Measurements from ENCODE around the gene ABHD8. TPM values are rescaled to one million over a fixed set of nuclear protein-coding genes. Genes with fewer than 3 reads are reported as not detected.

ABHD8 gene
- total and polyA plus RNA-seq, 2 of the 4 experiments (the other 2 are of a cell fraction) = 3.9 to 10.2 TPM

- TF ChIP-seq ELK1 (IDR thresholded peaks at IDR 0.05; ENCODE audit: borderline replicate concordance, low read depth, low read length) (no peak), MAFK (IDR thresholded peaks at IDR 0.05; ENCODE audit: low read depth, low read length) (no peak)
These were observed 1.4 kb upstream of the ABHD8 start (continued) for GRCh38 chr19:17304386-17305215.

DNA sequence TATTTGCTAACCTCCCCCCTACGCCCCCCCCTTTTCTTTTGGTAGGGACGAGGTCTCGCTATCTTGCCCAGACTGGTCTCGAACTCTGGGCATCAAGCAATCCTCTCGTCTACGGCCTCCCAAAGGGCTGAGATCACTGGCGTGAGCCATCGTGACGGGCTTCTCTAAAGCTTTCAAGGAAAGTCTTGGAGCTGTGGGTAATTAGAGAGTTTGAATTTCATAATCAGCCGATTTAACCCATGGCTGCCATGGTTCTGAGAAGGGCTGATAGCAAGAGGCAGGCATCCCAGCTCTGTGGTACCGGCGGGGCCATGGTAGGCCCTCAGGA lies 679 bp upstream of the ABHD8 start:
- intact Hi-C loops (cut with micrococcal nuclease) (loop anchor here (1.0 kb wide), 1 partner anchor 12 kb away; no protein-coding TSS in a partner anchor), in situ Hi-C loops (cut with MboI; ENCODE audit: low sequenced_read_pairs) (no loop called here), dilution Hi-C loops (cut with HindIII; ENCODE audit: low sequenced_read_pairs, unreplicated experiment) (no loop called here)
- DNase-seq (no peak), ATAC-seq (ENCODE audit: low read depth) (no peak)
- no peaks in the 10 kb centered on the region for H4K20me1 ChIP-seq (ENCODE audit: insufficient read depth, low read length)
- H3K9me3 ChIP-seq (ENCODE audit: control insufficient read depth, insufficient read depth, low read length) = no peaks in the 10 kb centered on the region
- H3K23ac ChIP-seq (ENCODE audit: low read depth, low read length) = no peak overlapping the region
- H4K8ac ChIP-seq (ENCODE audit: low read depth in 2 of 2, low read length in 2 of 2) = peak overlapping the region; percentile 96
- peak overlapping the region; percentile 66; the same call in 1 of the 2 replicates for H4K91ac ChIP-seq (ENCODE audit: insufficient read depth, low read depth, low read length)
- H3K36me3 ChIP-seq (ENCODE audit: control insufficient read depth, insufficient read depth, low read length) = peaks cover 3% of the 10 kb centered on the region
- H3K4ac ChIP-seq (ENCODE audit: low read depth, low read length) = 0 out of 2 replicates have a peak overlapping the region, but pooled peaks have one; percentile 10
- WGBS, 2 experiments (ENCODE audit: extremely low coverage in 2 of 2, insufficient read length in 1 of 2) = 91% methylated on average over 4 of the region's 12 CpGs; no CpG with 5 or more reads in 1 of the 2 experiments
- H3K79me1 ChIP-seq (ENCODE audit: low read depth in 1 of 2, low read length in 2 of 2) = peaks cover 21 to 48% of the 10 kb centered on the region in 2 experiments
- H3K4me1 ChIP-seq (ENCODE audit: control insufficient read depth, insufficient read depth, low read length) = peaks cover 8% of the 10 kb centered on the region
- no peak overlapping the region for H3K14ac ChIP-seq (replicated peaks; ENCODE audit: low read depth, low read length)
- H2AFZ ChIP-seq (replicated peaks; ENCODE audit: low read length, poor library complexity) = peak overlapping the region; percentile 90
- H2BK5ac ChIP-seq (ENCODE audit: low read depth, low read length, poor library complexity, severe bottlenecking) = no peak overlapping the region
- H2BK20ac ChIP-seq (ENCODE audit: low read depth, low read length) = no peak overlapping the region
- ChIA-PET POLR2A (ENCODE audit: unreplicated experiment) (no interaction called here), CTCF (no interaction called here)
- H3K9ac ChIP-seq (ENCODE audit: low read depth, low read length) = no peak overlapping the region
- no peak overlapping the region for H3K4me2 ChIP-seq (ENCODE audit: low read depth, low read length)
- H3K56ac ChIP-seq (ENCODE audit: extremely low read depth, insufficient read depth, low read length) = no peak overlapping the region
- TF ChIP-seq NFE2L2 (IDR thresholded peaks at IDR 0.05; ENCODE audit: low read depth, low read length) = no peak
- no peak for TF ChIP-seq MAFK (IDR thresholded peaks at IDR 0.05; ENCODE audit: low read depth, low read length)
- TF ChIP-seq RAD21 (IDR thresholded peaks at IDR 0.05; ENCODE audit: low read length) = no peak
- TF ChIP-seq POLR2A (IDR thresholded peaks at IDR 0.05; ENCODE audit: low read depth, low read length) = no peak
- TF ChIP-seq CEBPB (IDR thresholded peaks at IDR 0.05; ENCODE audit: low read depth, low read length) = no peak
- TF ChIP-seq ELK1 (IDR thresholded peaks at IDR 0.05; ENCODE audit: borderline replicate concordance, low read depth, low read length) = no peak
- TF ChIP-seq, protein P1, sequence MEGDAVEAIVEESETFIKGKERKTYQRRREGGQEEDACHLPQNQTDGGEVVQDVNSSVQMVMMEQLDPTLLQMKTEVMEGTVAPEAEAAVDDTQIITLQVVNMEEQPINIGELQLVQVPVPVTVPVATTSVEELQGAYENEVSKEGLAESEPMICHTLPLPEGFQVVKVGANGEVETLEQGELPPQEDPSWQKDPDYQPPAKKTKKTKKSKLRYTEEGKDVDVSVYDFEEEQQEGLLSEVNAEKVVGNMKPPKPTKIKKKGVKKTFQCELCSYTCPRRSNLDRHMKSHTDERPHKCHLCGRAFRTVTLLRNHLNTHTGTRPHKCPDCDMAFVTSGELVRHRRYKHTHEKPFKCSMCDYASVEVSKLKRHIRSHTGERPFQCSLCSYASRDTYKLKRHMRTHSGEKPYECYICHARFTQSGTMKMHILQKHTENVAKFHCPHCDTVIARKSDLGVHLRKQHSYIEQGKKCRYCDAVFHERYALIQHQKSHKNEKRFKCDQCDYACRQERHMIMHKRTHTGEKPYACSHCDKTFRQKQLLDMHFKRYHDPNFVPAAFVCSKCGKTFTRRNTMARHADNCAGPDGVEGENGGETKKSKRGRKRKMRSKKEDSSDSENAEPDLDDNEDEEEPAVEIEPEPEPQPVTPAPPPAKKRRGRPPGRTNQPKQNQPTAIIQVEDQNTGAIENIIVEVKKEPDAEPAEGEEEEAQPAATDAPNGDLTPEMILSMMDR (conservative IDR thresholded peaks at IDR 0.05; ENCODE audit: low read depth, low read length) = no peak
- no peak for TF ChIP-seq CHD1 (IDR thresholded peaks at IDR 0.05; ENCODE audit: low read depth, low read length)
- no peak for TF ChIP-seq FOS (IDR thresholded peaks at IDR 0.05; ENCODE audit: low read depth, low read length)
- no peak for TF ChIP-seq MXI1 (IDR thresholded peaks at IDR 0.05; ENCODE audit: borderline replicate concordance, low read depth, low read length)
- H4K5ac ChIP-seq (ENCODE audit: low read depth, low read length) = peak overlapping the region; percentile 76
- peak overlapping the region; percentile 90 for H2AK5ac ChIP-seq (ENCODE audit: low read depth, low read length)
- H3K27ac ChIP-seq (ENCODE audit: insufficient read depth, low read length) = peak overlapping the region; percentile 23; the same call in 1 of the 2 replicates
- no peak overlapping the region for H3K18ac ChIP-seq (ENCODE audit: low read depth, low read length)
- H2AK9ac ChIP-seq (replicated peaks; ENCODE audit: low read depth, low read length, poor library complexity) = peak overlapping the region; percentile 90
- H3K4me3 ChIP-seq (ENCODE audit: insufficient read depth, low read depth, low read length) = no peak overlapping the region
- H3K9me1 ChIP-seq (ENCODE audit: insufficient read depth, low read length) = peaks cover 19% of the 10 kb centered on the region
- 0 out of 3 replicates have a peak overlapping the region, but pooled peaks have one; percentile 71 for H2BK15ac ChIP-seq (ENCODE audit: low read depth, low read length)
- no TSS peak for BruUV-seq (replicated peaks)
- H2BK120ac ChIP-seq (ENCODE audit: low read depth, low read length) = no peak overlapping the region
- H3K27me3 ChIP-seq (ENCODE audit: control insufficient read depth, insufficient read depth, low read length) = no peaks in the 10 kb centered on the region

Measured in IMR-90 (cell line).